HCT116 (cell line): ENCODE data around the gene AQP5. TPM values are rescaled to one million over a fixed set of nuclear protein-coding genes. Genes with fewer than 3 reads are reported as not detected.

Experiments used
- ATAC-seq: fragments of 200-7000 bp; cut with Tn5 transposase; 2 replicates; pipeline ENCODE4 v1.9.1; 2020; ENCODE audit warnings: mild to moderate bottlenecking, moderate library complexity
- BruUV-seq: library from RNA; stranded (reverse); fragments of 400-500 nt; replicated peaks from 2 replicates; lab custom pipeline; 2021; lab: Mats Ljungman, UMichigan
- CTCF ChIA-PET: fragments of 300-600 bp; sonication (Branson Sonifier 250); formaldehyde crosslinking; loops from one replicate; lab custom pipeline; 2021; ENCODE audit warnings: antibody characterized with exemption; lab: Charles Lee
- POLR2A ChIA-PET: fragments of 300-600, 350-600 bp; sonication (Branson Sonifier 250); formaldehyde crosslinking; loops from one replicate; lab custom pipeline; 2021; ENCODE audit warnings: antibody characterized with exemption; lab: Charles Lee
- RAD21 ChIA-PET, 2 experiments: fragments of 300-600 bp; sonication (Branson Sonifier 250); formaldehyde crosslinking; loops; one replicate each; lab custom pipeline; 2023; ENCODE audit warnings: low total read pairs in 2 of 2; ENCODE audit not compliant: uncharacterized antibody in 2 of 2, unreplicated experiment in 2 of 2, low non-redundant PET in 1 of 2; lab: Charles Lee
- DNase-seq: peaks from one replicate; pipeline ENCODE4 v3.0.0-alpha.2; 2010; ENCODE audit warnings: low read depth, low spot score
- H2AFZ ChIP-seq: fragments of 200-600 bp; shearing (Covaris generic), sonication (generic); 2 replicates; pipeline ENCODE4 v1.6.1; 2017; ENCODE audit warnings: low read depth, mixed run types, mixed read lengths, antibody characterized with exemption, low read length; ENCODE audit not compliant: poor library complexity, severe bottlenecking
- H3K27ac ChIP-seq: 2 replicates; pipeline ENCODE4 v1.5.1; 2012; ENCODE audit warnings: low read depth, low read length
- H3K27me3 ChIP-seq: fragments of 200-600 bp; sonication (generic); 2 replicates; pipeline ENCODE4 v1.6.1; 2016; ENCODE audit warnings: mixed run types, low read length, mixed read lengths; ENCODE audit not compliant: insufficient read depth
- H3K36me3 ChIP-seq, 2 experiments: fragments of 200-500 bp in 1 of 2; fragments of 200-600 bp in 1 of 2; sonication (Bioruptor generic) in 1 of 2; sonication (generic) in 1 of 2; 2 replicates each; pipeline versions ENCODE4 v1.5.1 to v1.6.1; 2014 to 2016; ENCODE audit warnings: low read length in 2 of 2, inconsistent platforms in 1 of 2, mixed read lengths in 1 of 2, mixed run types in 1 of 2; ENCODE audit not compliant: insufficient read depth in 2 of 2, control insufficient read depth in 1 of 2
- H3K4me1 ChIP-seq, 2 experiments: fragments of 200-600 bp in 1 of 2; sonication (generic) in 1 of 2; 2 replicates each; pipeline versions ENCODE4 v1.5.1 to v1.6.1; 2012 to 2017; ENCODE audit warnings: low read length in 2 of 2, inconsistent platforms in 1 of 2, mild to moderate bottlenecking in 1 of 2, mixed read lengths in 1 of 2, mixed run types in 1 of 2, moderate library complexity in 1 of 2; ENCODE audit not compliant: insufficient read depth in 2 of 2, control insufficient read depth in 1 of 2
- H3K4me2 ChIP-seq: fragments of 200-600 bp; sonication (generic); 2 replicates; pipeline ENCODE4 v1.6.1; 2017; ENCODE audit warnings: mixed run types, low read length, mixed read lengths
- H3K4me3 ChIP-seq, 2 experiments: fragments of 200-600 bp in 1 of 2; sonication (generic) in 1 of 2; replicated peaks in 1 of 2; 2 replicates each; pipeline ENCODE4 v1.5.1; 2011 to 2016; ENCODE audit warnings: low read length in 2 of 2, control low read depth in 1 of 2, low read depth in 1 of 2, mild to moderate bottlenecking in 1 of 2, mixed read lengths in 1 of 2, mixed run types in 1 of 2
- H3K79me2 ChIP-seq: fragments of 200-600 bp; sonication (generic); 2 replicates; pipeline ENCODE4 v1.6.1; 2017; ENCODE audit warnings: mild to moderate bottlenecking, mixed run types, low read length, moderate library complexity, mixed read lengths; ENCODE audit not compliant: insufficient read depth
- H3K9ac ChIP-seq: fragments of 200-600 bp; sonication (generic); 2 replicates; pipeline ENCODE4 v1.6.1; 2016; ENCODE audit warnings: low read length, mixed read lengths
- H3K9me2 ChIP-seq: fragments of 200-600 bp; sonication (generic), shearing (Covaris generic); 2 replicates; pipeline ENCODE4 v1.6.1; 2017; ENCODE audit warnings: mixed run types, mild to moderate bottlenecking, moderate library complexity; ENCODE audit not compliant: insufficient read depth
- H3K9me3 ChIP-seq, 2 experiments: fragments of 200-500 bp in 1 of 2; fragments of 200-600 bp in 1 of 2; sonication (Bioruptor generic) in 1 of 2; sonication (generic) in 1 of 2; 2 replicates each; pipeline ENCODE4 v1.6.1; 2014 to 2017; ENCODE audit warnings: low read length in 2 of 2, mixed read lengths in 2 of 2, inconsistent platforms in 1 of 2, low read depth in 1 of 2, mild to moderate bottlenecking in 1 of 2, mixed run types in 1 of 2, moderate library complexity in 1 of 2; ENCODE audit not compliant: control insufficient read depth in 1 of 2, insufficient read depth in 1 of 2
- H4K20me1 ChIP-seq: fragments of 200-600 bp; sonication (generic), shearing (Covaris generic); 2 replicates; pipeline ENCODE4 v1.6.1; 2017; ENCODE audit warnings: mixed run types, mild to moderate bottlenecking, moderate library complexity; ENCODE audit not compliant: insufficient read depth
- CBX3 ChIP-seq: IDR thresholded peaks from 2 replicates; pipeline ENCODE4 v1.6.1; 2012; ENCODE audit warnings: low read depth
- MAX ChIP-seq: IDR thresholded peaks from 2 replicates; pipeline ENCODE4 v1.6.1; 2012
- POLR2A ChIP-seq: IDR thresholded peaks from 2 replicates; pipeline ENCODE4 v1.7.0; 2011; ENCODE audit warnings: borderline replicate concordance; ENCODE audit not compliant: insufficient read depth, insufficient read length; ENCODE audit errors: extremely low read depth
- POLR2AphosphoS5 ChIP-seq: IDR thresholded peaks from 2 replicates; pipeline ENCODE4 v1.6.1; 2011; ENCODE audit warnings: mild to moderate bottlenecking, low read depth, low read length, moderate library complexity
- RAD21 ChIP-seq: IDR thresholded peaks from 2 replicates; pipeline ENCODE4 v1.6.1; 2012; ENCODE audit warnings: low read depth, mild to moderate bottlenecking
- SP1 ChIP-seq: IDR thresholded peaks from 2 replicates; pipeline ENCODE4 v1.6.1; 2012; ENCODE audit warnings: low read depth
- SRF ChIP-seq: IDR thresholded peaks from 2 replicates; pipeline ENCODE4 v1.6.1; 2012; ENCODE audit warnings: low read depth
- YY1 ChIP-seq: IDR thresholded peaks from 2 replicates; pipeline ENCODE4 v1.6.1; 2011; ENCODE audit warnings: low read length, low read depth, moderate library complexity, mild to moderate bottlenecking; ENCODE audit not compliant: insufficient replicate concordance; ENCODE audit errors: extremely low read depth
- ZFX ChIP-seq: fragments of 450-650 bp; IDR thresholded peaks from 2 replicates; pipeline ENCODE4 v1.6.1; 2017
- intact Hi-C: fragments of 100-400 bp; cut with micrococcal nuclease; formaldehyde crosslinking; loops from 2 replicates; pipeline ENCODE4 v1.10.0; 2022
- total RNA-seq: library from RNA; stranded (reverse); gene quantifications from one replicate; pipeline ENCODE4 v1.2.1, GENCODE V29; 2021; ENCODE audit not compliant: unreplicated experiment
- TF ChIP-seq, protein P1 (sequence below), 3 experiments: fragments of 200-600 bp in 1 of 3; sonication (generic) in 1 of 3; IDR thresholded peaks in 2 of 3; conservative IDR thresholded peaks in 1 of 3; 2 replicates each; pipeline ENCODE4 v1.5.1; 2012 to 2017; ENCODE audit warnings: low read depth in 2 of 3, low read length in 2 of 3, antibody characterized with exemption in 1 of 3, borderline replicate concordance in 1 of 3, control low read depth in 1 of 3, mild to moderate bottlenecking in 1 of 3, mixed read lengths in 1 of 3, mixed run types in 1 of 3, moderate library complexity in 1 of 3; ENCODE audit not compliant: insufficient read depth in 1 of 3
- TF ChIP-seq, protein P2 (sequence below): IDR thresholded peaks from 2 replicates; pipeline ENCODE4 v1.6.1; 2012; ENCODE audit warnings: low read depth

The AQP5 gene
- total RNA-seq, 1 experiment from 2014 or later, result not detected

DNA sequence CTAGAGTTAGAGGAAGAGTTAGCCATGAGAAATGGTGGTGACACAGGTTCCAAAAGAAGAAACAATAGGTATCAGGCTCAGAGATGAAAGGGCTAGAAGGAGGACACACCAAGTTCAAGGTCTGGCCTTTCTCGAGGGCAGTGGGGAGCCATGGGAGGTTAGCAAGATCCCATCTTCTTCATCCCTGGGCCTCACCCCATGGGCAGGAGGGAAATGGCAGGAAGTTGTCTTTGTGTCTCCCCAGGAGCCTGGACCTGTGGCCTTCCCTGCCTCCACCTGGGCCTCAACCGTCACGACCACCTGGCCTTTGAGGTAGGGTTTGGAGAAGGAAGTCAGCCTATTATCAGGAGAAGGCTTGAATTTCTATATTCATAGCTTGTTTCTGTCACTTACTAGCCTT is 17.0 kb upstream of the AQP5 start (continued):
- no peak for TF ChIP-seq MAX
- no peak for TF ChIP-seq POLR2A
- no peak for TF ChIP-seq SP1
- no peak for TF ChIP-seq SRF

- intact Hi-C loops, result no loop called here
- Histone ChIP-seq H3K4me2 (peak overlapping the region; percentile 57), H3K36me3 (no peaks in the 10 kb centered on the region), H3K27ac (no peak overlapping the region), H3K9me2 (no peaks in the 10 kb centered on the region), H2AFZ (peak overlapping the region; percentile 97), H3K27me3 (no peaks in the 10 kb centered on the region), H3K9me3 (no peaks in the 10 kb centered on the region), H3K9ac (0 out of 2 replicates have a peak overlapping the region, but pooled peaks have one; percentile 18), H4K20me1 (no peaks in the 10 kb centered on the region), H3K4me3 (no peak overlapping the region), H3K4me1 (peaks cover 3 to 13% of the 10 kb centered on the region in 2 experiments; a peak in 3 of 4 replicates), H3K79me2 (no peaks in the 10 kb centered on the region)
- ChIA-PET CTCF (interaction anchor here (0.5 to 4.0 kb wide), 24 partner anchors 9 to 322 kb away, joined by 3 to 45 read pairs (median 5); partner anchors contain the start of genes AQP6, PRPF40B and SMARCD1), POLR2A (interaction anchor here (0.5 to 1.9 kb wide), 4 partner anchors 14 to 1921 kb away, joined by 3 to 7 read pairs (median 4); partner anchors contain the start of gene TMBIM6), RAD21 (interaction anchor here (0.6 to 1.6 kb wide), 7 partner anchors 14 to 1254 kb away, joined by 3 to 6 read pairs (median 3); no protein-coding TSS in a partner anchor)
- peak; percentile 99 for ATAC-seq
- TF ChIP-seq POLR2A (no peak), YY1 (no peak), POLR2AphosphoS5 (0 out of 2 replicates have a peak, but pooled peaks have one; percentile 32), MAX (peak; percentile 35), RAD21 (peak; percentile 64), SP1 (no peak), ZFX (0 out of 2 replicates have a peak, but pooled peaks have one; percentile 28), CBX3 (peak; percentile 88)
- TF ChIP-seq, protein P1, sequence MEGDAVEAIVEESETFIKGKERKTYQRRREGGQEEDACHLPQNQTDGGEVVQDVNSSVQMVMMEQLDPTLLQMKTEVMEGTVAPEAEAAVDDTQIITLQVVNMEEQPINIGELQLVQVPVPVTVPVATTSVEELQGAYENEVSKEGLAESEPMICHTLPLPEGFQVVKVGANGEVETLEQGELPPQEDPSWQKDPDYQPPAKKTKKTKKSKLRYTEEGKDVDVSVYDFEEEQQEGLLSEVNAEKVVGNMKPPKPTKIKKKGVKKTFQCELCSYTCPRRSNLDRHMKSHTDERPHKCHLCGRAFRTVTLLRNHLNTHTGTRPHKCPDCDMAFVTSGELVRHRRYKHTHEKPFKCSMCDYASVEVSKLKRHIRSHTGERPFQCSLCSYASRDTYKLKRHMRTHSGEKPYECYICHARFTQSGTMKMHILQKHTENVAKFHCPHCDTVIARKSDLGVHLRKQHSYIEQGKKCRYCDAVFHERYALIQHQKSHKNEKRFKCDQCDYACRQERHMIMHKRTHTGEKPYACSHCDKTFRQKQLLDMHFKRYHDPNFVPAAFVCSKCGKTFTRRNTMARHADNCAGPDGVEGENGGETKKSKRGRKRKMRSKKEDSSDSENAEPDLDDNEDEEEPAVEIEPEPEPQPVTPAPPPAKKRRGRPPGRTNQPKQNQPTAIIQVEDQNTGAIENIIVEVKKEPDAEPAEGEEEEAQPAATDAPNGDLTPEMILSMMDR (IDR thresholded peaks at IDR 0.05 in 2 of 3, conservative IDR thresholded peaks at IDR 0.05 in 1 of 3; ENCODE audit: borderline replicate concordance in 1 of 3, insufficient read depth in 1 of 3, low read depth in 2 of 3, low read length in 2 of 3), result peak; percentile 76 to 93 (median 89)
- TF ChIP-seq, protein P2, sequence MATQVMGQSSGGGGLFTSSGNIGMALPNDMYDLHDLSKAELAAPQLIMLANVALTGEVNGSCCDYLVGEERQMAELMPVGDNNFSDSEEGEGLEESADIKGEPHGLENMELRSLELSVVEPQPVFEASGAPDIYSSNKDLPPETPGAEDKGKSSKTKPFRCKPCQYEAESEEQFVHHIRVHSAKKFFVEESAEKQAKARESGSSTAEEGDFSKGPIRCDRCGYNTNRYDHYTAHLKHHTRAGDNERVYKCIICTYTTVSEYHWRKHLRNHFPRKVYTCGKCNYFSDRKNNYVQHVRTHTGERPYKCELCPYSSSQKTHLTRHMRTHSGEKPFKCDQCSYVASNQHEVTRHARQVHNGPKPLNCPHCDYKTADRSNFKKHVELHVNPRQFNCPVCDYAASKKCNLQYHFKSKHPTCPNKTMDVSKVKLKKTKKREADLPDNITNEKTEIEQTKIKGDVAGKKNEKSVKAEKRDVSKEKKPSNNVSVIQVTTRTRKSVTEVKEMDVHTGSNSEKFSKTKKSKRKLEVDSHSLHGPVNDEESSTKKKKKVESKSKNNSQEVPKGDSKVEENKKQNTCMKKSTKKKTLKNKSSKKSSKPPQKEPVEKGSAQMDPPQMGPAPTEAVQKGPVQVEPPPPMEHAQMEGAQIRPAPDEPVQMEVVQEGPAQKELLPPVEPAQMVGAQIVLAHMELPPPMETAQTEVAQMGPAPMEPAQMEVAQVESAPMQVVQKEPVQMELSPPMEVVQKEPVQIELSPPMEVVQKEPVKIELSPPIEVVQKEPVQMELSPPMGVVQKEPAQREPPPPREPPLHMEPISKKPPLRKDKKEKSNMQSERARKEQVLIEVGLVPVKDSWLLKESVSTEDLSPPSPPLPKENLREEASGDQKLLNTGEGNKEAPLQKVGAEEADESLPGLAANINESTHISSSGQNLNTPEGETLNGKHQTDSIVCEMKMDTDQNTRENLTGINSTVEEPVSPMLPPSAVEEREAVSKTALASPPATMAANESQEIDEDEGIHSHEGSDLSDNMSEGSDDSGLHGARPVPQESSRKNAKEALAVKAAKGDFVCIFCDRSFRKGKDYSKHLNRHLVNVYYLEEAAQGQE, result no peak
- peak; percentile 62 for DNase-seq
- no TSS peak for BruUV-seq
These were observed 16.1 kb upstream of the AQP5 start for GRCh38 chr12:49945394-49946080.
